Mononuclear cell (primary cell): ENCODE results near the gene SARS1. TPM values are rescaled to one million over a fixed set of nuclear protein-coding genes. Genes with fewer than 3 reads are reported as not detected.

ENCODE experiments used
- H3K27me3 ChIP-seq: 2 replicates; pipeline ENCODE4 v1.6.0; 2011; ENCODE audit warnings: low read length, control low read depth; ENCODE audit not compliant: insufficient read depth
- H3K4me1 ChIP-seq: 2 replicates; pipeline ENCODE4 v1.5.1; 2011; ENCODE audit warnings: mild to moderate bottlenecking, low read length, control low read depth; ENCODE audit not compliant: insufficient read depth
- H3K4me3 ChIP-seq: 2 replicates; pipeline ENCODE4 v1.5.1; 2011; ENCODE audit warnings: mild to moderate bottlenecking, low read length, moderate library complexity
- H3K9me3 ChIP-seq: 2 replicates; pipeline ENCODE4 v1.5.1; 2011; ENCODE audit warnings: low read depth, mild to moderate bottlenecking, control low read depth, low read length
- total RNA-seq: library from RNA; depleted of rRNA; stranded (reverse); fragments of >200 nt; gene quantifications from one replicate; pipeline ENCODE4 v1.2.3, GENCODE V29; 2012

Gene SARS1
- total RNA-seq, 1 donor: 87.1 TPM

DNA sequence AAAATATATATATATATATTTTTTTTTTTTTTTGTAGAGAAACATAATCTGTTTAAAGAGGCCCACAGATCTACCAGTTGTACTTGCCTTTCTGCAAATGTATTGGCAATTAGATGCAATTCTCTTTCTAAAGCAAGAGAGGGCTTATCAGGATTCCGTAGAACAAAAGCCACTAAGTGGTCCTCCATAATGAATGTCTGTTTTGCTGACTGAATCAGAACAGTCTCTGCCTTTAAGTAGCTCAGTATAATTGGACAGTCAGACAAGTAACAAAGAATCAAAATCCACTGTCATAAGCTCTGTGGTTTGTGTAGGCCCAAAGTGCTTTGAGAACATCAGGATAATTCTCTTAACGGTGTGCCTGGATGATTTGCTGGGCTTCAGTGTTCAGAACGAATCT is 17.3 kb downstream of the SARS1 start:
- Histone ChIP-seq H3K4me1 (no peaks in the 10 kb centered on the region), H3K4me3 (no peak overlapping the region), H3K27me3 (no peaks in the 10 kb centered on the region), H3K9me3 (no peaks in the 10 kb centered on the region)

DNA sequence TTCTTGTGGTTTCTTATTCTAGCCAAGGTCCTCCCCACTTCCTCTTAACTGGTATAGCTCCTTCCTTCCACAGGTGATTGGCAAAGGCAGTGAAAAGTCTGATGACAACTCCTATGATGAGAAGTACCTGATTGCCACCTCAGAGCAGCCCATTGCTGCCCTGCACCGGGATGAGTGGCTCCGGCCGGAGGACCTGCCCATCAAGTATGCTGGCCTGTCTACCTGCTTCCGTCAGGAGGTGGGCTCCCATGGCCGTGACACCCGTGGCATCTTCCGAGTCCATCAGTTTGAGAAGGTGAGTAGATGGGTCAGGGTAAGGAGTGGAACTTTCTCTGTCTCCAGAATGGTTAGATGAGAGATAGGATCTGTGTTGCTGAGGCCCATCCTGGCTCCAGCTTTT is 21.4 kb downstream of the SARS1 start:
- no peaks in the 10 kb centered on the region for H3K27me3 ChIP-seq
- H3K4me1 ChIP-seq: no peaks in the 10 kb centered on the region
- H3K4me3 ChIP-seq: no peak overlapping the region
- H3K9me3 ChIP-seq: no peaks in the 10 kb centered on the region

DNA sequence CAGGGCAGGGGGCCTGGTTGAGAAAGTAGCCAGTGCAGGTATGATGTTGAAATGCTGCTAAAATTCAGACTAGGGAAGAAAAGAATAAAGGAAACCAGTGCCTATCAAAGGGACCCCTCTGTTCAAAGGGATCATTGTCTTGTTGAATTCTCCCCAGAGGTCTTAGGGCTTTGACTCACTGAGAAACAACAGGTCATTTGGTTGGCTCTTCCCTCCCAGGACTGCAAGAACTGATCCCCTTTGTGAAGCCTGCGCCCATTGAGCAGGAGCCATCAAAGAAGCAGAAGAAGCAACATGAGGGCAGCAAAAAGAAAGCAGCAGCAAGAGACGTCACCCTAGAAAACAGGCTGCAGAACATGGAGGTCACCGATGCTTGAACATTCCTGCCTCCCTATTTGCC is 23.8 kb downstream of the SARS1 start:
- Histone ChIP-seq H3K4me3 (no peak overlapping the region), H3K4me1 (no peaks in the 10 kb centered on the region), H3K9me3 (no peaks in the 10 kb centered on the region), H3K27me3 (no peaks in the 10 kb centered on the region)

DNA sequence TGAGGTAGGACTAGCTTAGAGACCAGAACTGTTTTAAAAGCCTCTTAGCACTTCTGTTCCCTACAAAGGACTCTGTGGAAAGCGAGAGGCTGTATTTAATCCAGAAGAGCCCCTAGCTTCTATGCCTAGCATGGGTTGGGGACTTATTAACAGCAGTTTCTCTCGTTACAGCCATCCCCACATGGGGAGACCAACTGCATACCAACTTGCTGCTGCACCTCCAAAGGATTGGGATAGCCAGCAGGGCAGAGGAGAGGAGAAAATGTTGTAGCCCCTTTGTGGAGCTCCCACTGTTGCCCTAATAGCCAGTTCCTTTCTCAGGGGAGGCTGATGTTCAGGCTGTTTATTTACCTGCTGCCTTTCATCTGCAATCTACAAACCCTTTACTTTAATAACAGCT is 24.7 kb downstream of the SARS1 start:
- Histone ChIP-seq H3K27me3 (no peaks in the 10 kb centered on the region), H3K4me3 (no peak overlapping the region), H3K4me1 (no peaks in the 10 kb centered on the region), H3K9me3 (no peaks in the 10 kb centered on the region)

DNA sequence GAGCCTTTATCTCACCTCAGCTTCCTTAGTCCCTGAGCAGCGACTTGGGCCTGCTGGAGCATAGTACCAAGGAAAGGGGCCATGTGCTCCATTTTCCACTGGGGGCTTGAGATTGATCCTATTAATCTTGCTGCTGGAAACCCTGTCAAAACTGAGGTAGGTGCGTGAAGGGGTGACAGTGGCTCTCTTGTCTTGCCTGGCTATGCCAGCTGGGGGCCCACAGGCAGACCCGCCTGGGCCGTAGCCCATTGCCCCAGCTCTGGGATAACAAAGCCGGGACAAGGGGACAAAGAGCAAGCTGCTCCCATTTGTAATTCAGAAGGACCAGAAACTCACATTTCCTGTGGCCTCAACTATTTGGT is 25.3 kb downstream of the SARS1 start:
- no peak overlapping the region for H3K4me3 ChIP-seq
- no peaks in the 10 kb centered on the region for H3K4me1 ChIP-seq
- H3K9me3 ChIP-seq: no peaks in the 10 kb centered on the region
- peaks cover under 1% of the 10 kb centered on the region for H3K27me3 ChIP-seq

DNA sequence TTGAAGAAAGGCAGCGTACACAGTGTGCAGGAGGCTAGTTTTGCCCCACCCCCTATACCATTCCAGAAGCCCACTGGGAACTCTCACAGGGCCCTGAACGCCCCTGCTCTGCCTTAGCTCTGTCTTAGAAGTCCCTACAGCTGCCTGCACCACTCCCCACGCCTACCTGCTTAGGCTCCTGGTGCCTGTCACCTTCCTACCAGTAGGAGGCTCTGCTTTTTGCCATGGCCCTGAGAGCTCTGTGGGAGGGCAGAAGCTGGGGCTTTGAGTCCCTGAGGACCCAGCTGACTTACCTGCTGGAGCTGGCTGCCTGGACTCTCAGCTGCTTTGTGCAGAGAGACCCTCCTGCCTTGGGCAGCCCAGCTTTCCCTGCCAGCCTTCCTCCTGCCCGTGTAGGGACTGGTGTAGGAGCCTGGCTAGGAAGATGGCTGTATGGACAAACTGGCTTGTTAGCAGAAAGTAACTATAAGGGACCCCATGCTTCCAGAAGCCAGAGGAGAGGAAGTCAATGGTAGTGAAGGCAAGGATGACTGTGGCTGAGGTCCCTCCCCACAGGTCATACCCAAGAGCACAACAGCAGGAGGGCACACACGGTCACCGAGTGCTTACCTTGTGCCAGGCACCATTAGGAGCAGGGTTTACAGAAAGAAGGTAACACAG is 25.8 kb downstream of the SARS1 start:
- Histone ChIP-seq H3K27me3 (peaks cover 2% of the 10 kb centered on the region), H3K4me1 (no peaks in the 10 kb centered on the region), H3K4me3 (no peak overlapping the region), H3K9me3 (no peaks in the 10 kb centered on the region)

DNA sequence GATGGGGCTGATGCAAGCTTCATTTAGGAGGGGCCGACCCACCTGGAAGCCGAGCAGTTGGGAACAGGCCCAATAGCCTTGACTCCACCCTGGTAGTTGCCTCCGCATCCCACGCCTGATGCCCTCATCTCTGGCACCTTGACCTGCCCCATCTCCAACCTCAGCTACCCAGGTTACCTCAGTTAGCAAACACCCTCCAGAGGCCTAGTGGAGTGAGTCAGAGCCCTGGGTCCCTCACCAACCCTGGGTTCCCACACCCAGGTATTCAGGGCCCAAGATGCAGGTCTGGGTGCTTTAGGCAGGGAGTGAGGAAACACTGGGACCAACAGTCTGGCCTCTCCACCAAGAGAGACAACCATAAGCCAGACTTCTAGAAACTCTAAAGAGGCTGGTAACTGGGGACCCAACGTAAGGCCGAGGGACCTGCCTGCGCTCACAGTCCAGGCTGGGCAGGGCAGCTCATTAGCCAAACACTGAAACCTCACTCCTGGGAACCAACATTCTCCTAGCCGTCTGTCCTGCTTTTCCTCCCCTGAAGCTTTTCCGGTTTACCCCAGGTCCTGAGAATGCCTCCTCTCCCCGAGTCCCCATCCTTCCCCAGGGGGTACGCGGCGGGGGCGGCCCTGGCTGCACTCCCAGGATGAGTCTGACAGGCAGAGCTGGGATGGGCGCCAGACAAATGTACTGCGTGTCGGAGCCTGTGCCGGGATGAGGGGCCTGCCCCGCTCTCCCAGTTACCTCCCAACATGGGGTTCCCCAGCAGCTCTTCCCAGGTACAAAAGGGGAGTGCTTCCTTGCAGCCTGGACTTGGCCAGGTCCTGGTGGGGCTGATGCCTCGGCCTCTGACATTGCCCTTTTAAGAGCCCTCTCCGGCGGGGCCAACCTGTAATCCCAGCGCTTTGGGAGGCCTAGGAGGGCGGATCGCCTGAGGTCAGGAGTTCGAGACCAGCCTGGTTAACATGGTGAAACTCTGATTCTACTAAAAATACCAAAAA is 26.7 kb downstream of the SARS1 start:
- Histone ChIP-seq H3K27me3 (peaks cover 2% of the 10 kb centered on the region), H3K4me1 (no peaks in the 10 kb centered on the region), H3K4me3 (no peak overlapping the region), H3K9me3 (no peaks in the 10 kb centered on the region)

DNA sequence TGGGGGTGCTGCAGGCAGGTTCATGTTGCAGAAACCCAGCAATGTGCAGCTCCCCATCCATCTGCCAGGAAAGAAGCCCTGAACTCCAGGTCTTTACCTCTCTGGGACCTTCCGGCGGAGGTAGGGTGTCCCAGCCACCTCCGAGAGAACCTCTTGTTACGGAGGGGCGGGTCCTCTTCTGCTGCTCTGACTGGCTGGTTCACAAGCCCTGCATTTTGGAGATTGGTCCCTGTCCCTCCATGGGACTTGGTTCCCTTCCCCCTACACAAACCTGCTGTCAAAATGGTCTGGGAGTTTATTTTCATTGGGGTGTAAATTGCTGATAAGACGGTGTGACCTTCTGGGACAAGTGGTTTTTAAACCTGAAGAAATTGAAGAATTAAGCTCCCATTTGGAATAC is 27.6 kb downstream of the SARS1 start:
- Histone ChIP-seq H3K4me1 (no peaks in the 10 kb centered on the region), H3K27me3 (peaks cover 2% of the 10 kb centered on the region), H3K4me3 (no peak overlapping the region), H3K9me3 (no peaks in the 10 kb centered on the region)

DNA sequence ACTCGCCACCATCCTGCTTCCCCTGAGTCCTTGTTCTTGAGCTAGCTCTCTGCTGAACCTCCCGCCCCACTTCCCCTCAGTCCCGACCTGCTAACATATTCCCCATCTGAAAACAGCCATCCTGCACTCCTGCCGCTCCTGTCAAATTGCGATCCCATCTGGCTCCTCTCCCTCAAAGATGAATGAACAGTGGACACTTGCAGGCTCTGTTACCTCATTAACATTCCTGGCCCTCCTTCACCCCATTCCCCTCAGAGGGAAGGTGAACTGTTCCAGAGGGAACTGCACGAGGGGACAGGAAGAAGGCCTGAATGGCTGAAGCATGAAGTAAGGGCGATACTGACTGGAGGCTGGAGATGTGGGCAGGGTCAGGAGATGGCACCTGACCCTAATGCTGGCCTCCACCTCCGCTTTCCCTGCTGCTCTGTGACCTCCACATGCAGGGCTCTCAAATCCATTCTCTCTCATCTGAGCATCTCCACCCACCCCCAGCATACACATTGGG is 28.2 kb downstream of the SARS1 start:
- H3K9me3 ChIP-seq: no peaks in the 10 kb centered on the region
- no peaks in the 10 kb centered on the region for H3K4me1 ChIP-seq
- peaks cover 2% of the 10 kb centered on the region for H3K27me3 ChIP-seq
- no peak overlapping the region for H3K4me3 ChIP-seq

DNA sequence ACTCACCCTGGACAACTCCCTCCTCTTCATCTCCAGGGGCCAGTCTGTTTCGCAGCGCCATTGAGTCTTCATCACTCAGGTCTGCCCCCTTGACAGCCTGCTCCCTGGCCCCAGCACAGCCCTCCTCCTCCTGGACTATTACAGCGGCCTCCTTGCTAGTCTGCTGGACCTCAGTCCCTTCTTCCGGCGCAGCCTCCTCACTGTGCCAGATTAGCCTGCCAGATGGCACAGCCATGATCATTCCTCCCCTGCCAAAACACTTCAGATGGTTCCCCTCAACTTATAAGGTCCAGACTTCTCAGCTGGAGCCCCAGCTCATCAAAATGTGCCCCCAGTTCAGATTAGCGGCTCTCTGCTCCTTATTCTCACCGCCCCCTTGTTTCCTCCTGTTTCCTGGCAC is 28.7 kb downstream of the SARS1 start:
- Histone ChIP-seq H3K27me3 (peaks cover 2% of the 10 kb centered on the region), H3K9me3 (no peaks in the 10 kb centered on the region), H3K4me3 (no peak overlapping the region), H3K4me1 (no peaks in the 10 kb centered on the region)

DNA sequence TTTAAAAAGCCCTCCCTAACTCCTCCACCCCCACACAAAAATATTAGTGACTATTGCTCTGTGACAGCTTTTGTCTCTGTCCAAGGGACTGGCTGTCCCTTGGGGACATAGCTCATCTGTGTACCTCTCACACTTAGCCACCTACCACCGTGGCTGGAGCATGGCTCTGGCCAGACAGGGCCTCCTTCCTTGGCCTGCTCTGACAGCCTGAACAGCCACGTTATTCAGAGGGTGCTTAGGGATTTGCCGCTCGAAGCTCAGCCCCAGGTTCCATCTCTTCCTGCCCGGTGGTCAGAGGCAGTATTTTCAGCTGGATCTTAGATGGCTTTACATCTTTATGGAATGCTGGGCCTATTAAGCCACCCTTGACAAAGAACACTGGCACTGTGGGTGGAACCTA is 29.5 kb downstream of the SARS1 start:
- no peak overlapping the region for H3K4me3 ChIP-seq
- H3K9me3 ChIP-seq: no peaks in the 10 kb centered on the region
- H3K27me3 ChIP-seq: peaks cover 2% of the 10 kb centered on the region
- no peaks in the 10 kb centered on the region for H3K4me1 ChIP-seq

DNA sequence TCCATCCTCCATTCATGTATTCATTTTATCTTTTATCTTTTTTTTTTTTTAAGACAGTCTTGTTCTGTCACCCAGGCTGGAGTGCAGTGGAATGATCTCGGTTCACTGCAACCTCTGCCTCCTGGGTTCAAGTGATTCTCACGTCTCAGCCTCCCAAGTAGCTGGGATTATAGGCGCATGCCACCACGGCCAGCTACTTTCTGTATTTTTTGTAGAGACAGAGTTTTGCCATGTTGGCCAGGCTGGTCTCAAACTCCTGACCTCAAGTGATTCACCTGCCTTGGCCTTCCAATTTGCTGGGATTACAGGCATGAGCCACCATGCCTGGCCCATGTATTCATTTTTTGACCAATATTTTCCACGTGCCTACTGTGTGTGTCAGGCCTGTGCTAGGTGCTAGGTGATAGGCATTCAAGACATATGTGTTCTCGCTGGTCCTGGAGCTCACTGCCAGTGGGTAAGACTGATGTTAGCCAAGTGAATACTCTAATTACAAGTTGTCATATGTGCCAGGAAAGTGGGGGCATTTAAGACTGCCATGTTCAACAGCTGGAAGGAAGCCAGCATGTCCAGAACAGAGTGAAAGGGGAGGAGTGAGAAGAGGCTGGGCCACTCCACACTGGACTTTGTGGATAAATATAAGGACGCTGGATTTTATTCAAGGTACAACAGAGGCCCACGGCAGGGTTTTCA is 30.3 kb downstream of the SARS1 start:
- Histone ChIP-seq H3K4me1 (peaks cover 3% of the 10 kb centered on the region), H3K4me3 (no peak overlapping the region), H3K27me3 (peaks cover 2% of the 10 kb centered on the region), H3K9me3 (no peaks in the 10 kb centered on the region)

DNA sequence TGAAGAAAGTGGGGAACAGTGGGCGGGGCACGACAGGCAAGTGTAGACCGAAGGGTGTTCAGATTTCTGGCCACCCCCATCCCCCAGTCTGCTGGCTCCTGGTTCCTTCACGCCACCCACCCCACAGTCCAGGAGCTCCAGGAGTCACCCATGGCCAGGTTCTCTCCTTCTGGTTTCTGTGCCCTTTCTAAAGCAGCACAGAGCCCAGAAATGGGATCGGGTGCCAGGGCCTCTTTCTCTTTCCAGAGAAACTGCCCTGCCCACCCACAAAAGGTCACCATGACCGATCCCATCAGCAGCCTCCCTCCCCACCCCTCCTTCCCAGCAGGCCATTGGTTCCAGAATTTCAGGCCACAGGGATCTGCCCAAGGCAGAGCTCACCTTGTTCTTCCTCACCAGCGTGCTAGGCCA is 32.4 kb downstream of the SARS1 start:
- H3K4me1 ChIP-seq: peaks cover 12% of the 10 kb centered on the region
- H3K9me3 ChIP-seq: no peaks in the 10 kb centered on the region
- peaks cover 10% of the 10 kb centered on the region for H3K27me3 ChIP-seq
- no peak overlapping the region for H3K4me3 ChIP-seq

DNA sequence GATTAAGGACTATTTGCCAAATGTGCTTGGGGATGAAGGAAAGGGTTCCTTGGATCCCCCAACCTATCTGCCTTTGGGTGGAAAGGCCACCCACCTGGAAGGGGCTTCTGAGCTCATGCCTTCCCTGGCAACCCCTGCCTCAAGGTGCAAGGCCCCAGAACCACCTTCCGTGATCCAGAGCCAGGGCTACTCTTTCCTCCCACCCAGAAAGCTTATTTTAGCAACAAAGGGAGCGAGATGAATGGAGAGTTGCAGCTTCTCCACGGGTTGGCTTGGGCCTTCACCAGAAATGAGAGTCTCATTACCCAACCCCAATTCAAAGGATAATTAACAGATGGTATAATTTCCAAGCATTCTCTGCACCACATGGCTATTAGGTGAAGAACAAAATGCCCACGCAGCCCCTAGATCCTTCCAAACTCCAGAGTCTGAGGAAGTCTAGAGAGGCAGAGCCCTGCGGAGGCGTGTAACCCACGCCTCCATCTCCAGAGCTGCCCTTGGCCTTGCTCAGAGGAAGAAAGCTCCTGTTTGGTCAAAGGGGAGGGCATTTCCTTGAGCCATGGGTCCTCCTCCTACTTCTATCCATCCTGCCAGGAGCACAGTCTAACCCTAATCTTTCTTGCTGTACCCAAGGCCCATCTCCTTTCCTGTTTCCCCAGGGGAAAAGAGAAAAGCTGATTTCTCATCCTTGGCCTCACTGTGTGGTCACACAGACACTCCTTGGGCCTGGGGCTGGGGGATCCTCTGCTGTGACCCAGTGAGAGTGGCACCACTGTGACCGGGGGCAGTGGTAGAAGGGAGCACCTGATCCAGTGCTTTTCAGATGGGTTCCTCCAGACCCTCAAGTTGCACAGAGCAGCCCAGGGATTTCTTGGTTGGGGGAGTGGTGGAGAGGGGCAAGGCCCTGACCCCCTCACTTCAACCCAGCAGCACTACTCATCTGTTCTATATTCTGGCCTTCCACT is 34.0 kb downstream of the SARS1 start:
- H3K4me1 ChIP-seq: peaks cover 12% of the 10 kb centered on the region
- no peak overlapping the region for H3K4me3 ChIP-seq
- H3K9me3 ChIP-seq: no peaks in the 10 kb centered on the region
- H3K27me3 ChIP-seq: peaks cover 10% of the 10 kb centered on the region
